Measurements from ENCODE around the gene HPSE2.
"Not testable (repeated sequence)": the region's sequence is repeated elsewhere in the genome, so short reads cannot be mapped to it uniquely, and the experiment has no call there.

HPSE2 gene

GRCh38 chr10:99143651-99144050, 92.0 kb downstream of the HPSE2 start:
- no peak for DNase-seq

- DNase-seq = no peak
Observed at GRCh38 chr10:99143011-99143410, 92.6 kb downstream of the HPSE2 start.

DNA sequence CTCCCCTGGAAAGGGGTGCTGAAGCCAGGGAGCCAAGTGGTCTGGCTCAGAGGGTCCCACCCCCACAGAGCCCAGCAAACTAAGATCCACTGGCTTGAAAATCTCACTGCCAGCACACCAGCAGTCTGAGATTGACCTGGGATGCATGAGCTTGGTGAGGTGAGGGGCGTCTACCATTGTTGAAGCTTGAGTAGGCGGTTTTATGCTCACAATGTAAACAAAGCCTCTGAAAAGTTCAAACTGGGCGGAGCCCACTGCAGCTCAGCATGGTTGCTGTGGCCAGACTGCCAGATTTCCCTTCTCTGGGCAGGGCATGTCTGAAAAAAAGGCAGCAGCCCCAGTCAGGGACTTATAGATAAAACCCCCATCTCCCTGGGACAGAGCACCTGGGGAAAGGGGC, 102.8 kb downstream of the HPSE2 start:
- DNase-seq = not testable (repeated sequence)

- DNase-seq = peak; percentile 3
Observed at GRCh38 chr10:99125879-99126278, 109.8 kb downstream of the HPSE2 start.

- DNase-seq = no peak
Observed at GRCh38 chr10:99124376-99124775, 111.3 kb downstream of the HPSE2 start.

- no peak for DNase-seq
Observed at GRCh38 chr10:99123851-99124250, 111.8 kb downstream of the HPSE2 start.

DNA sequence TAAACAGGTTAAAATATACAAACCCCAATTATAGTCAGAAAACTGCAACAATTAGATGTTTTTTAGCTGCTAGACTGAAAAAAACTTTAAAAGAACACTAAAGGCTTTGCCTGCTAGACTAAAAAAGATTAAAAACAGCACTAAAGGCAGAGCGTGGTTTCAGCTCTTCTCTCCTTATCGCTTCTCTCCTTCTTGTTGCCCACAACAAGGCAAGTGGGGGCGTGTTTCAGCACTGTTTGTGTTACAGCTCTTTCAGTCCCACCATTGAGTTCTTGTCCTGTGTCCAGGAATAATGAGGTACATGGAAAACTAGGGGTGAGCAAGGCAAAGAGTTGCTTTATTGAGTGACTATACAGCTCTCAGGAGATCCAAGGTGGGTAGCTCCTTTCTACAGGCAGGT, 112.3 kb downstream of the HPSE2 start:
- no peak for DNase-seq

DNA sequence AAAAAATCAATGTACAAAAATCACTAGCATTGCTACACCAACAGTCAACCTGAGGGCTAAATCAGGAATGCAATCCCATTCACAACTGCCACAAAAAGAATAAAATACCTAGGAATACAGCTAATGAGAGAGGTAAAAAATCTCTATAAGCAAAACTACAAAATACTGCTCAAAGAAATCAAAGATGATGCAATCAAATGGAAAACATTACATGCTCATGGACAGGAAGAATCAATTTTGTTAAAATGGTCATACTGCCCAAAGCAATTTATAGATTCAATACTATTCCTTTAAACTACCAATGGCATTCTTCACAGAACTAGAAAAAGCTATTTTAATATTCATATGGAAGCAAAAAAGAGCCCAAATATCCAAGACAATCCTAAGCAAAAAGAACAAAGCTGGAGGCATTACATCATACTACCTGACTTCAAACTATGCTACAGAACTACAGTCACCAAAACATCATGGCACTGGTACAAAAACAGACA, 116.3 kb downstream of the HPSE2 start:
- DNase-seq = no peak

DNA sequence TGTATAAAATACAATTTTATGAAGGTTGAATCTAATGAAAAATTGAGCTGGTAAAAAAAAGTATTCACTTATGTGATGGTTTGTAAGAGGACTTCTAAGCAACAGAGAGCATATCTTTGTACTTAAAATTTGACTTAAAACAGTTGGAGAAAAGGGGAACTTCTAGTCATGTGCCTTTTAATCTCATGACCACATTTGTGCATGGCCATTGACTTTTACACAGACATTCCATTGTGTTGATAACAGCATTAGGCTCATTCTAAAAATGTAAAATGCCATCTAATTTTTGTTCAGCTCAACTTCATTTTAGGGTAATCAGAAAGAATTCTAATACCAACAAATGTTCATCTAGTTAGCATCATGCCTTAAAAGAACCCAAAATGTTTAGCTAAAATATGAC, 119.9 kb downstream of the HPSE2 start:
- no peak for DNase-seq

- no peak for DNase-seq
Observed at GRCh38 chr10:99085358-99085757, 150.3 kb downstream of the HPSE2 start.

DNA sequence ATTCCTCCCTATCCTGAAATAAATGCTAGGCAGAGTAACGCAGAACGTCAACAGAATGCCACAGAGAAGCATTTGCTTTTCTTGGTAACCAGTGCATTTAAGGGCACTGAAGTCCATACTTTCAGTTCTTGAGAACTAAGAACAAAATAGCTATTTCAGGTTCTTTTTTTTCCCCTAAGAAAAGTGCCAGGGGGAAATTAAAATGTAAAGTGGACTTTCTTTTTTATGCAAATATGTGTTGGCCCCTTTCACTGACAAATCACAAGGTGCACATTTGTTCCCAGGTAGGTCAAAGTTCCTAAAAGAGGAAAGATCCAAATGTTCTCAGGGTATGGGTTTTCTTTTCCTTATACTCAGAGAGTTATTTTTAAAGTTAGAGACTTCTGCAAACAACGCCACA, 151.5 kb downstream of the HPSE2 start:
- no peak for DNase-seq

DNA sequence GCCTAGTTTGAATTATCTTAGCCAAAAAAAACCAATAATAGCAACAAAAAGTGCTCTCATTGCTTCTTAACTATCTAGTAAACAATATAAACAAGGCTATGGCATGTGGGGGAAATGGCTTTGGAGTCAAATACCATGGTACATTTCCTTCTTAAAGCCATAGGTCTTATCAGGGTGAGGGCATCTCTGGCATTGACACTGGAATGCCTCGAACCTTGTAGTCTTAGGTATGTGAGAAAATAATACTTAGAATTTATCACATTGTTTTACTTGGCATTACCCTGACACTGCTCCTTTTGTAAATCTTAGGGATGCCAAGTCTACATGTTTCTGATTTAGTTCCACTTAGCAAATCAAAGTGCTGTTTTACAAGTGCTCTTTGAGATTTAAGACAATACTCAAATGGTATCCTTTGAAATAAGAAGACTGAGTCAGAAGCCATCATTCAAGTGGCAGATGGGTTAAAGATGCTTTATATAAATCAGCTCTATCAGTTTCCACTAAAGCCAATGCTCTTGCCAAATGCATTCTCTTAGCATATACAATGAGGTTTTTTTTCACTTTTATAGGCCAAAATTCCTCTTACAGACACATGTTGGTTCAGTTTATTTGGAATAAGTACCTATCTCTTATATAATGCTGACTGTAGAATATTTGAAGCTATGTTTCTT, 155.2 kb downstream of the HPSE2 start:
- no peak for DNase-seq

GRCh38 chr10:99062591-99062990, 173.1 kb downstream of the HPSE2 start:
- DNase-seq = no peak

GRCh38 chr10:99058762-99059161, 176.9 kb downstream of the HPSE2 start:
- no peak for DNase-seq

GRCh38 chr10:99057936-99058690, 177.5 kb downstream of the HPSE2 start:
- peak; percentile 2 for DNase-seq

GRCh38 chr10:99045671-99046070, 190.0 kb downstream of the HPSE2 start:
- DNase-seq = no peak

DNA sequence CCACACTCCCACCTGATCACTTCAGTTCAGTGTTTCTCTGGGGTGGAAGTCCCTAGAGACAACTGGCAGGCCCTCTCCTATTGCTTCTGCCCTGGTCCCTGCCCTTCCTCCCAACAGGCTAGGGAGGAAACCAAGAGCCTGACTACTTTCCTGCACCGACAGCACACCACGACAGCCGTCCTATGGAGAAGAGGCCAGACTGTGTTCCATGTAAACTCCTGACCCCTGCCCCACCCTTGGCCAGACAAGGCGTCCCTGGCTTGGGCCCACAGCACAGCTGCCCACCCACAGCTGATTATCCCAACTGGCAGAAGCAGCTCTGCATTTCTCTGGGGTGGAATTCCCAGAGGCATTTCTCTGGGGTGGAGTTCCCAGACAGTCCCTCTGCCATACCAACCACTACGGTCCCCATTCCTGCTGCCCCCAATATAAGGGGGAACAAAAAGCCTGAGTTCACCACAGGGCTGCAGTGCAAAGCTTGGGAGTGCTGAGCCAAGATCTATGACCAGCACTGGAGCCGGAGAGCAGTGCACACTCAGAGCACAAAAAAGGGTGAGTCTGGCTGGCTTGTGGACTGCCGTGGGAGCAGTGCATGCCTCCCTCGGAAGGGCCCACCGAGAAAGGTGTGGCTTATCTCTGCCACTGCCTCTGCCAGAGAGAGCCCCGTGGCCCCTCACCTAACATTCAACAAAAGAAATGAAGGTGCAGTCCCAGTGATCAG, 193.4 kb downstream of the HPSE2 start:
- DNase-seq = no peak

- no peak for DNase-seq
Observed at GRCh38 chr10:99041468-99041867, 194.2 kb downstream of the HPSE2 start.

DNA sequence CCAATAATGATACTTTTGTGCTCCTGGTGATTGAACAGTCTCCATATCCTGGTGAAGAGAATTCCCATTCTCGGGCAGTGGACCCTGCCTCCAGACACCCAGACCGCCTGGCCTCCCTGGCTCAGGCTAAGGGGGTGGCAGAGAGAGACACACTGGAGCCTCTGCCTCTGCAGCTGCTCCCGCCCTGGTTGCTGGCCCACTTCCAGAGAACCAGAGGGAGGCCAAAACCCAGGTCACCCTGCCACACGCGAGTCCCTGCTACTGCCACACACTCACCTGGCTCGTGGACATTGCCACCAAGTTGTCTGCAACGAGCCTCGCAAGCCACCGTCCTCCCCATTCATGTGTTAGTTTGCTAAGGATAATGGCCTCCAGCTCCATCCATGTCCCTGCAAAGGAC, 221.8 kb downstream of the HPSE2 start:
- no peak for DNase-seq

GRCh38 chr10:99010286-99010685, 225.4 kb downstream of the HPSE2 start:
- DNase-seq = no peak

- no peak for DNase-seq
Observed at GRCh38 chr10:99008054-99008453, 227.6 kb downstream of the HPSE2 start.

- no peak for DNase-seq
Observed at GRCh38 chr10:99007457-99007856, 228.2 kb downstream of the HPSE2 start.

- no peak for DNase-seq
Observed at GRCh38 chr10:99005254-99005653, 230.4 kb downstream of the HPSE2 start.

GRCh38 chr10:99004738-99005137, 230.9 kb downstream of the HPSE2 start:
- no peak for DNase-seq

Measured in NCI-H1694 treated with DMSO at 0.1 percent for 48 hours (cell line).